Lung microvascular endothelial cell (primary cell): ENCODE data around the gene NUBPL. TPM values are rescaled to one million over a fixed set of nuclear protein-coding genes. Genes with fewer than 3 reads are reported as not detected.
A peak's percentile ranks its signal among the peaks of the same experiment; 100 is the strongest.
"Not testable (repeated sequence)": the region's sequence is repeated elsewhere in the genome, so short reads cannot be mapped to it uniquely, and the experiment has no call there.

Experiments used
- DNase-seq, 2 donors: peaks; one replicate each; pipeline versions ENCODE4 v3.0.0 to v3.0.0-alpha.2; 2010; ENCODE audit warnings: low read depth in 2 of 2
- total RNA-seq: library from RNA; depleted of rRNA; stranded (reverse); fragments of >200 nt; gene quantifications from 2 replicates; pipeline ENCODE4 v1.2.1, GENCODE V29; 2014

NUBPL gene
- total RNA-seq, 1 donor from 2014 or later, result 2.4 TPM

- no peak for DNase-seq
These were observed 315.5 kb downstream of the NUBPL start for GRCh38 chr14:31876741-31877140.

- DNase-seq, result peak; percentile 30 to 90
These were observed 316.1 kb downstream of the NUBPL start for GRCh38 chr14:31877255-31877798.

DNA sequence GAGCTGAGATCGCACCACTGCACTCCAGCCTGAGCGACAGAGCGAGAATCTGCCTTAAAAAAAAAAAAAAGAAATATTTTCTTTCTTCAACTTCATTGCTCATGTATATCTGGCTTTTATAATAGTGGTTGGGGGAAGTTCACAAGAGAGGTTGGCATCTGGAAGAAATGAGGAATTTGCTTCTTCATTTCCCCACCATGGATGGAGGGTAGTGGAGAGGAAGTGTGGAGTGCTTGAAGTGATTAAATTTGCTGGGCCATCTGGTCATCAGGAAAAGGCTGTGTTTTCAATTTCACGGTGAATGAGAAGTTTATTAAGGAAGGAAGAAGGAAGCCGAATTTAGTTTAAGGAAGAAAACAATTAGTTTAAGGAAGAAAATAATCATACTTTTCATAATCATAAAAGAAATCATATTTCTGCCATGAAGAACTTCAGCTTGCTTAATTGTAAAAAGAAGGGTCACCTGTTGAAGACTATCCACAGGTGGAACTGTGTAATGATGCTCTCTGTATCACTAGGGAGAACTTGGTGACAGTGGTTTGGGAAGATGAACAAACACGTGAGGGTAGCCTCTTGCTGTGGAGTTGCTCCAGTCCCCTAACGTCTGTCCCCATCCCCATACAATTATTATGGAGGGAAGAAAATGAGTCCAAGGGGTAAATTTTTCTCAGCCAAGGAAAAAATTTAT, 318.6 kb downstream of the NUBPL start:
- no peak for DNase-seq

DNA sequence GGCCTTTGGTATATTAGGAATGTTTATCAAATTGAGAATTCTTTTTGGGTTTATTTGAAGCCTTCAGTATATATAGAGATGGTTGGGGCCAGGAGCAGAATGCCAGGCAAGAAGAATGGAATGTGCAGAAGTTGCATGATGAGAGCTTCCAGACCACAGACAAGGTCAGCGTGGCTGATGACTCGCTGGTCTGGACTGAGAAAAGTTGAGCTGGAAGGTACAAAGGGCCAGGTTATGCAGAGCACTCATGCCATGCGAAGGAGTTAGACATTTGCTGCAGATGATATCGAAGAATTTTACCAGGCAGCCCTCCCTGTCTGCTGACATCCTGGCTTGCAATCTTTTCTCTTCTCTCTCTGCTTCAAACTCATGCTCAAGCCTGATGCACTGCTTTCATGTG, 319.7 kb downstream of the NUBPL start:
- peak in 1 of 2 donors; percentile 60 for DNase-seq

DNA sequence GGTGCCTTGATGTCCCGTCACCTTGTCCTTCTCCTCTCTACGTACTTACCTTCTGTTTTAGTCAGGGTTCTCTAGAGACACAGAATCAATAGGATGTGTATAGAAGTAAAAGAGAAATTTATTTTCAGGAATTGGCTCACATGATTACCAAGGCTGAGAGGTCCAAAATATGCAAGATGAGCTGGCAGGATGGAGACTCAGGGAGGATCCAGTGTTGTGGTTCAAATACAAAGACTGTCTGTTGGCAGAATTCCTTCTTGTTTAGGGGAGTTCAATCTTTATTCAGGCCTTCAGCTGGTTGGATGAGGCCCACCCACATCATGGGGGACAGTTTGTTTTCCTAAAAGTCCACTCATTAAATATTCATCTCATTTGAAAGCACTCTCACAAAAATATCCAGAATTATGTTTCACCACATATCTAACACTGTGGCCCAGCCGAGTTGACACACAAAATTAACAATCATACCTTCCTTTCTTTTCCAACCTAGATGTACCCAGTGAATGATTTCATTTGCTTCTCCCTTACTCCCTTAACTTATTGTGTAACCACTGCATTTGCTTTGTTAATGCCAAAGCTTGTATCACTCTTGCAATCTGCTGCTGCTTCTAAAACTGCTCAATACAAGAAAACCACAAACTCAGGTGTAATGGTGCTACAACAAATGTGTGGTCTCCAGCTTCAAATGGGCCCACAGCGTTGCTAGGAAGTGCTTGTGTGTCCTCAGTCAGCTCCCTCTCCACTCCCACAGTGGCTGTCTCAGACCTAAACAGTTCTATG, 320.5 kb downstream of the NUBPL start:
- peak in 1 of 2 donors; percentile 10 for DNase-seq

DNA sequence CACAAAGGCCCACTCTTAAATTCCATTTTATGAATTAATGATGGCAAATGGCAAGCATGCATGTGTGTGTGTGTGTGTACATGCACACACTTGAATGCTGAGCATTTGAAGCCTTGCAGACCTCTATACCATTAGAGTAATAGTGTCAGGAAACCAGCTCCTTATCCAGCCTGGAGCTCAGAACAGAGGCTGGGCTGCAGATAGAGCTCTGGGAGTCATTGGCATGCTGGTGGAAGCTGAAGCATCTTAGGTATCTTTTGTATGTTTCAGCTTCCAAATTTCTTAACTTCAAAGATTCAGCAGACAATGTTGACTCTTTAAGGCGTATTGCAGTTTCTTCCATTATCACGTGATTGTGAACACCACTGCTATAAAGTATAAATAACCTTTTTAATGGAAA, 323.0 kb downstream of the NUBPL start:
- DNase-seq, result no peak

DNA sequence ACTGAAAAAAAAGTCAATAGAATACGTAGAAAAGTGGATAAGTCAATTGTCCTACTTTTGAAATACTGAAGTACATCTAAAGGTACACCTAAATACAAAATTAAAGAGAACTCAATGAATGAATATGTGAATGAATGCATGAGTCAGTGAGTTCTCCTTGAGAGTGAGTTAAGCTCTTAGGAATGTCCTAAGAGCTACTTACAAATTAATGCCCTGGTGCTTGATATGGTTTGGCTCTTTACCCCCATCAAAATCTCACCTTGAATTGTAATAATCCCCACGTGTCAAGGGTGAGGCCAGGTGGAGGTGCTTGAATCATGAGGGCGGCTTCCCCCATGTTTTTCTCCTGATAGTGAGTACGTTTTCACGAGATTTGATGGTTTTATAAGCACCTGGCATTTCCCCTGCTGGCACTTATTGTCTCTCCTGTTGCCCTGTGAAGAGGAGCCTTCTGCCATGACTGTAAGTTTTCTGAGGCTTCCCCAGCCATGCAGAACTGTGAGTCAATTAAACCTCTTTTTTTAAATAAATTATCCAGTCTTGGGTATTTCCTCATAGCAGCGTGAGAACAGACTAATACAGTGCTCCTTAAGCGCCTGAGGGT, 323.7 kb downstream of the NUBPL start:
- DNase-seq, result peak in 1 of 2 donors; percentile 15

GRCh38 chr14:31886156-31886835, 325.1 kb downstream of the NUBPL start:
- DNase-seq, result no peak

DNA sequence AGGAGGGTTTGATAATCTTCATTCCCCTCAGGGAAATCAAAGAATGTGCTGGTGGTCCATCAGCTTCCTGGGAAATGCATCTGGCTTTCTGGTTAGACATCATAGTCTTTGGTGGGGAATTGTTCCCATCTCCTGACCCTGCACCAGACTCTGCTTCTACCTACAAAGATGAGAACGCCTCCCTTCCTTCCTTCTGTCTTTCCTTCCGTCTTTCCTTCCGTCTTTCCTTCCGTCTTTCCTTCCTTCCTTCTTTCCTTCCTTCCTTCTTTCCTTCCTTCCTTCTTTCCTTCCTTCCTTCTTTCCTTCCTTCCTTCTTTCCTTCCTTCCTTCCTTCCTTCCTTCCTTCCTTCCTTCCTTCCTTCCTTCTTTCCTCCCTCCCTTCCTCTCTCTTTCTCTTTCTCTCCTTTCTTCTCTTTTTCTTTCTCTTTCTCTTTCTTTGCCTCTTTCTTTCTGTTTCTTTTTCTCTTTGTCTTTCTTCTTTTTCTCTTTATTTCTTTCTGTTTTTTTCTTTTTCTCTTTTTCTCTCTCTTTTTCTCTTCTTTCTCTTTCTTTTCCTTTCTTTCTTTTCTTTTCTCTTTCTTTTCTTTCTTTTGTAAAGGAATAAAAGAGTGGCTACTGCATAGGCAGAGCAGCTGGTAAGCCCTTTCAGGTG, 326.9 kb downstream of the NUBPL start:
- no peak for DNase-seq

DNA sequence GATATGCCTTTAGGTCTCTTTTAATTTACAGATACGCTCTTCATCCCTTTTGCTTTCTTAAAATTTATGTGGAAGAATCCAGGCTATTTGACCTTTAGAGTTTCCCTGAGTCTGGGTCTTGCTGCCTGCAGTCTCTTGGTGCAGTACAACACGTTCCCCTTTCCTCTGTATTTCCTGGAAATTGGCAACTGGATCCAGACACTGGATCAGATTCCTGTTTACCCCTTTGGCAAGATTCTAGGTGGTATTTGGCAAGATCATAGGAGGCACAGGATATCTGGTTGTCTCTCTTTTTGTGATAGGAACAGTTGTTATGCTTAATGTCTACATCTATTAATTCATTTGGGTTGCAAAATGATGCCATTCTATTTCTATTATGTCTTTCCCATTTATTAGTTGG, 328.1 kb downstream of the NUBPL start:
- DNase-seq, result peak in 1 of 2 donors; percentile 10

GRCh38 chr14:31890202-31890601, 329.0 kb downstream of the NUBPL start:
- DNase-seq, result not testable (repeated sequence)

GRCh38 chr14:31893221-31893757, 332.1 kb downstream of the NUBPL start:
- DNase-seq, result peak; percentile 9 to 74

- no peak for DNase-seq
These were observed 333.1 kb downstream of the NUBPL start for GRCh38 chr14:31894351-31894750.

DNA sequence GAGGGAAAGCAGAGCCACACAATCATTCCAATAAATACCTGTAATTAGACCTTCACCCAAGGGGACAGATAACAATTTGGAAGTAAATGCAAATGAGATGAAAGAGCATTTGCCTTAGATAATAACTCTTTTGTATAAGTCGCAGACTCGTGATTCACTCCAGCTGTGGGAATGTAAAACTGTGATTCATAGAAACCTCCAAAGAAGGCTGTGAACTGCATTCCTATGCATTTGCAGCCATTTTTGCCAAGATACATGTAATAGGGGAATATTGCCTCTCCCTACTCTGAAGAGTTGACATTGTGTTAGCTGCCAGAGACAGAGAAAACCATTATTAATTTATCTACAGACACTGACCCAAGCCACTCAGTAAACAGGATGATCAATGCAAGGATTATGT, 334.0 kb downstream of the NUBPL start:
- DNase-seq, result no peak

- no peak for DNase-seq
These were observed 334.4 kb downstream of the NUBPL start for GRCh38 chr14:31895646-31896045.

GRCh38 chr14:31897581-31898186, 336.5 kb downstream of the NUBPL start:
- DNase-seq, result peak in 1 of 2 donors; percentile 7

- DNase-seq, result no peak
These were observed 337.8 kb downstream of the NUBPL start for GRCh38 chr14:31898838-31899528.

- DNase-seq, result no peak
These were observed 340.8 kb downstream of the NUBPL start for GRCh38 chr14:31902002-31902401.

- no peak for DNase-seq
These were observed 341.9 kb downstream of the NUBPL start for GRCh38 chr14:31902945-31903646.
